ENCODE data around the gene TMEM258. TPM values are rescaled to one million over a fixed set of nuclear protein-coding genes. Genes with fewer than 3 reads are reported as not detected.

TMEM258 gene
- total and polyA plus RNA-seq, 2 of the 4 experiments (the other 2 are of a cell fraction): 107 to 280 TPM

DNA sequence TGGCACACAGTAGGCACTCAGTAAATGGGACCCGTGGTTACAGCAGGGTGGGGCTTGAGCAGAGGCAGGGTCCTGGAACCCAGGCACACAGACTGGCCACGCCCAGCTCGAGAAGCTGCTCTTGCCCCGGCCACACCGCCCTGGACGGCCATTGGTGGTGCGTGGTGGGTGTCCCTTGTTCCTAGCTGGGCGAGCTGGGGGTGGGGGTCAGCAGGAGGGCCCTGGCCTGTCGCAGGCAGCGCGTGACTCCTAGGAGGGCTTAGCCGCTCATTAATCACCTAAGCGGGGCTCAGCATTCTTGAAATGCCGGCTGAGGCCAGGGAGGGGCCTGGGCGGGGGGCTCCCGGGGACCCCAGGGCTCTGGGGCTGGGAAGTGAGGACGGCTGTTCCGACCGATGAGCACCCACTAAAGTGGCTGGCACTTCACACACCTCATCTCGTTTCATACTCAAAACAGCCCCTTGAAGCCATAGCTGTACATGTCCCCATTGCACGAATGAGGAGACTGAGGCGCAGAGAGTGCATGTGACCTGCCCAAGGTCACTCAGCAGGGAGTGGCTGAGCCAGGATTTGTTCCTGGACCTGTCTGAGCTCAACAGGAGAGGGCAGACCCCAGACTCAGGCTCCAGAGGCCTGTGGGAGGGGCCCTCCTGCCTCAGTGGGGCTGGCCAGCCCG is 28.3 kb downstream of the TMEM258 start:
- H3K14ac ChIP-seq (replicated peaks; ENCODE audit: low read depth, low read length): no peak overlapping the region
- no peak overlapping the region for H3K56ac ChIP-seq (ENCODE audit: extremely low read depth, insufficient read depth, low read length)
- no peak overlapping the region for H3K9ac ChIP-seq (ENCODE audit: low read depth, low read length)
- peak overlapping the region; percentile 1 for H2AFZ ChIP-seq (replicated peaks; ENCODE audit: low read length, poor library complexity)
- H3K23ac ChIP-seq (ENCODE audit: low read depth, low read length): no peak overlapping the region
- dilution Hi-C loops (cut with HindIII; ENCODE audit: low sequenced_read_pairs, unreplicated experiment): no loop called here
- no peak overlapping the region for H4K8ac ChIP-seq (ENCODE audit: low read depth in 2 of 2, low read length in 2 of 2)
- H2AK5ac ChIP-seq (ENCODE audit: low read depth, low read length): no peak overlapping the region
- no peaks in the 10 kb centered on the region for H4K20me1 ChIP-seq (ENCODE audit: insufficient read depth, low read length)
- no peak overlapping the region for H3K4ac ChIP-seq (ENCODE audit: low read depth, low read length)
- H3K4me1 ChIP-seq (ENCODE audit: control insufficient read depth, insufficient read depth, low read length): peaks cover under 1% of the 10 kb centered on the region
- POLR2A ChIA-PET (ENCODE audit: unreplicated experiment): no interaction called here
- no peaks in the 10 kb centered on the region; the same call in 1 of the 2 replicates for H3K27me3 ChIP-seq (ENCODE audit: control insufficient read depth, insufficient read depth, low read length)
- H3K36me3 ChIP-seq (ENCODE audit: control insufficient read depth, insufficient read depth, low read length): no peaks in the 10 kb centered on the region
- H2BK5ac ChIP-seq (ENCODE audit: low read depth, low read length, poor library complexity, severe bottlenecking): no peak overlapping the region
- TF ChIP-seq, protein P1, sequence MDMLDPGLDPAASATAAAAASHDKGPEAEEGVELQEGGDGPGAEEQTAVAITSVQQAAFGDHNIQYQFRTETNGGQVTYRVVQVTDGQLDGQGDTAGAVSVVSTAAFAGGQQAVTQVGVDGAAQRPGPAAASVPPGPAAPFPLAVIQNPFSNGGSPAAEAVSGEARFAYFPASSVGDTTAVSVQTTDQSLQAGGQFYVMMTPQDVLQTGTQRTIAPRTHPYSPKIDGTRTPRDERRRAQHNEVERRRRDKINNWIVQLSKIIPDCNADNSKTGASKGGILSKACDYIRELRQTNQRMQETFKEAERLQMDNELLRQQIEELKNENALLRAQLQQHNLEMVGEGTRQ (IDR thresholded peaks at IDR 0.05; ENCODE audit: low read depth, low read length): no peak
- TF ChIP-seq CEBPB (IDR thresholded peaks at IDR 0.05; ENCODE audit: low read depth, low read length): no peak
- no peak for TF ChIP-seq RFX5 (IDR thresholded peaks at IDR 0.05; ENCODE audit: low read depth, low read length)
- no peak for TF ChIP-seq BHLHE40 (IDR thresholded peaks at IDR 0.05; ENCODE audit: low read depth, low read length)
- TF ChIP-seq NFE2L2 (IDR thresholded peaks at IDR 0.05; ENCODE audit: low read depth, low read length): no peak
- no peak for TF ChIP-seq SMC3 (IDR thresholded peaks at IDR 0.05; ENCODE audit: low read depth, low read length)
- TF ChIP-seq POLR2A (IDR thresholded peaks at IDR 0.05; ENCODE audit: low read depth, low read length): no peak
- no peak for TF ChIP-seq MAFK (IDR thresholded peaks at IDR 0.05; ENCODE audit: low read depth, low read length)
- H4K5ac ChIP-seq (ENCODE audit: low read depth, low read length): no peak overlapping the region
- in situ Hi-C loops (cut with MboI; ENCODE audit: low sequenced_read_pairs): no loop called here
- no TSS peak for BruUV-seq (replicated peaks)
- no peaks in the 10 kb centered on the region for H3K9me1 ChIP-seq (ENCODE audit: insufficient read depth, low read length)
- WGBS, 2 experiments (ENCODE audit: extremely low coverage in 2 of 2, insufficient read length in 1 of 2): 73% methylated on average over 13 of the region's 23 CpGs; no CpG with 5 or more reads in 1 of the 2 experiments
- DNase-seq (no peak), ATAC-seq (ENCODE audit: low read depth) (no peak)
- no peak overlapping the region for H3K27ac ChIP-seq (ENCODE audit: insufficient read depth, low read length)
- H3K9me3 ChIP-seq (ENCODE audit: control insufficient read depth, insufficient read depth, low read length): no peaks in the 10 kb centered on the region
- no peak overlapping the region for H3K18ac ChIP-seq (ENCODE audit: low read depth, low read length)
- no peak overlapping the region for H2BK20ac ChIP-seq (ENCODE audit: low read depth, low read length)
- no peak overlapping the region for H4K91ac ChIP-seq (ENCODE audit: insufficient read depth, low read depth, low read length)
- H2BK120ac ChIP-seq (ENCODE audit: low read depth, low read length): no peak overlapping the region
- no peak overlapping the region for H2AK9ac ChIP-seq (replicated peaks; ENCODE audit: low read depth, low read length, poor library complexity)
- CTCF ChIA-PET: no interaction called here
- no peaks in the 10 kb centered on the region; a peak in 1 of 4 replicates for H3K79me1 ChIP-seq (ENCODE audit: low read depth in 1 of 2, low read length in 2 of 2)
- H3K4me2 ChIP-seq (ENCODE audit: low read depth, low read length): no peak overlapping the region
- intact Hi-C loops (cut with micrococcal nuclease): no loop called here
- no peak overlapping the region for H3K4me3 ChIP-seq (ENCODE audit: insufficient read depth, low read depth, low read length)
- no peak overlapping the region for H2BK15ac ChIP-seq (ENCODE audit: low read depth, low read length)

Measured in IMR-90 (cell line).